H1 (cell line): Measurements from ENCODE around the gene TMEM129. TPM values are rescaled to one million over a fixed set of nuclear protein-coding genes. Genes with fewer than 3 reads are reported as not detected.

Experiments used
- CEBPB ChIP-seq: IDR thresholded peaks from 2 replicates; pipeline ENCODE4 v1.6.1; 2012; ENCODE audit warnings: low read depth, low read length
- CHD7 ChIP-seq: fragments of 300-600 bp; sonication (generic); IDR thresholded peaks from 2 replicates; pipeline ENCODE4 v1.7.1; 2012; ENCODE audit warnings: low read length, moderate library complexity, mild to moderate bottlenecking, inconsistent platforms; ENCODE audit not compliant: insufficient replicate concordance
- CTBP2 ChIP-seq: IDR thresholded peaks from 2 replicates; pipeline ENCODE4 v1.7.0; 2011; ENCODE audit warnings: borderline replicate concordance, mild to moderate bottlenecking, moderate library complexity, mixed read lengths, low read length; ENCODE audit not compliant: insufficient read depth, insufficient read length
- RAD21 ChIP-seq, 2 experiments: IDR thresholded peaks in 1 of 2; conservative IDR thresholded peaks in 1 of 2; 2 replicates each; pipeline ENCODE4 v1.6.1; 2011; ENCODE audit warnings: low read depth in 2 of 2, low read length in 2 of 2, improper control_type of control experiment in 1 of 2, inconsistent platforms in 1 of 2, mild to moderate bottlenecking in 1 of 2, moderate library complexity in 1 of 2
- RBBP5 ChIP-seq: IDR thresholded peaks from 2 replicates; pipeline ENCODE4 v1.7.1; 2012; ENCODE audit warnings: low read depth, mild to moderate bottlenecking, inconsistent platforms, low read length, moderate library complexity, borderline replicate concordance
- RFX5 ChIP-seq: IDR thresholded peaks from 2 replicates; pipeline ENCODE4 v1.6.1; 2011; ENCODE audit warnings: low read depth, low read length, improper control_type of control experiment, borderline replicate concordance
- RNF2 ChIP-seq: fragments of 200-900, 300-1000 bp; sonication (generic); IDR thresholded peaks from 2 replicates; pipeline ENCODE4 v1.7.1; 2016; ENCODE audit warnings: borderline replicate concordance, low read depth, mild to moderate bottlenecking, antibody characterized with exemption, low read length; ENCODE audit not compliant: poor library complexity, severe bottlenecking; ENCODE audit errors: missing control alignments
- SIN3A ChIP-seq, 2 experiments: IDR thresholded peaks in 1 of 2; conservative IDR thresholded peaks in 1 of 2; 2 replicates each; pipeline ENCODE4 v1.6.1; 2011 to 2012; ENCODE audit warnings: low read length in 2 of 2, improper control_type of control experiment in 1 of 2, low read depth in 1 of 2, mild to moderate bottlenecking in 1 of 2
- polyA plus RNA-seq, 7 experiments: library from polyadenylated mRNA; depleted of rRNA in 3 of 7; stranded (reverse) in 5 of 7; unstranded in 2 of 7; fragments of >200 nt in 5 of 7; fragments of 200-250 nt in 2 of 7; gene quantifications; 1 replicate in 5 of 7; 2 replicates in 1 of 7; 4 replicates in 1 of 7; pipeline versions ENCODE4 v1.2.1 to v1.2.3, GENCODE V29; 2011 to 2013; ENCODE audit warnings: missing spikeins in 2 of 7, mixed read lengths in 2 of 7
- total RNA-seq: library from RNA; stranded (reverse); fragmentation: NEBNext Ultra II Directional; extraction: Animal tissue kit (Norgen Biotek cat#: 25700); gene quantifications from 2 replicates; pipeline ENCODE4 v1.2.1, GENCODE V29; 2021

The TMEM129 gene
- total and polyA plus RNA-seq, 2 of the 8 experiments (the other 6 are each of a cell fraction or from before 2014, with no cell fraction given) = 31.5 to 58.7 TPM

GRCh38 chr4:1726146-1726934 lies 5.2 kb upstream of the TMEM129 start (continued):
- TF ChIP-seq CHD7 = no peak
- TF ChIP-seq CEBPB = no peak
- TF ChIP-seq RNF2 = no peak
- no peak for TF ChIP-seq RFX5
- no peak for TF ChIP-seq CTBP2
- TF ChIP-seq RBBP5 = no peak
- peak in 1 of 2 experiments; percentile 62; a peak in 1 of 4 replicates for TF ChIP-seq SIN3A (conservative IDR thresholded peaks at IDR 0.05 in 1 of 2, IDR thresholded peaks at IDR 0.05 in 1 of 2; ENCODE audit: low read depth in 1 of 2, low read length in 2 of 2)
- peak; percentile 56 to 65 for TF ChIP-seq RAD21 (IDR thresholded peaks at IDR 0.05 in 1 of 2, conservative IDR thresholded peaks at IDR 0.05 in 1 of 2; ENCODE audit: low read depth in 2 of 2, low read length in 2 of 2)
